GM06990 (cell line): ENCODE results near the gene GNMT.
"Not testable (repeated sequence)": the region's sequence is repeated elsewhere in the genome, so short reads cannot be mapped to it uniquely, and the experiment has no call there.

Experiments used
- DNase-seq: peaks from one replicate; pipeline ENCODE4 v3.0.0-alpha.2; 2011; ENCODE audit not compliant: insufficient read length; ENCODE audit errors: extremely low read depth
- H3K27me3 ChIP-seq: replicated peaks from 2 replicates; pipeline ENCODE4 v1.6.0; 2011; ENCODE audit warnings: low read length; ENCODE audit not compliant: control insufficient read depth, insufficient read depth
- H3K36me3 ChIP-seq: 2 replicates; pipeline ENCODE4 v1.5.1; 2011; ENCODE audit warnings: low read length; ENCODE audit not compliant: control insufficient read depth, insufficient read depth
- H3K4me3 ChIP-seq: replicated peaks from 2 replicates; pipeline ENCODE4 v1.5.1; 2011; ENCODE audit warnings: low read depth, mild to moderate bottlenecking, control low read depth, low read length
- CTCF ChIP-seq: IDR thresholded peaks from 2 replicates; pipeline ENCODE4 v1.5.1; 2011; ENCODE audit warnings: low read length, control low read depth, mild to moderate bottlenecking, inconsistent platforms; ENCODE audit not compliant: insufficient read depth, poor library complexity, severe bottlenecking

Gene GNMT

GRCh38 chr6:42938428-42938796, 22.1 kb upstream of the GNMT start:
- Histone ChIP-seq H3K27me3 (no peaks in the 10 kb centered on the region), H3K36me3 (peaks cover 50% of the 10 kb centered on the region), H3K4me3 (no peak overlapping the region)
- no peak for DNase-seq
- no peak for TF ChIP-seq CTCF

GRCh38 chr6:42938987-42939809, 21.4 kb upstream of the GNMT start:
- Histone ChIP-seq H3K36me3 (peaks cover 52% of the 10 kb centered on the region), H3K4me3 (no peak overlapping the region), H3K27me3 (no peaks in the 10 kb centered on the region)
- DNase-seq: no peak
- no peak for TF ChIP-seq CTCF

GRCh38 chr6:42939810-42940167, 20.8 kb upstream of the GNMT start:
- no peak overlapping the region for H3K4me3 ChIP-seq
- no peak for DNase-seq
- no peak for TF ChIP-seq CTCF
- H3K27me3 ChIP-seq: no peaks in the 10 kb centered on the region
- H3K36me3 ChIP-seq: peaks cover 49% of the 10 kb centered on the region

- DNase-seq: no peak
- no peak for TF ChIP-seq CTCF
- no peaks in the 10 kb centered on the region for H3K27me3 ChIP-seq
- H3K4me3 ChIP-seq: no peak overlapping the region
- peaks cover 48% of the 10 kb centered on the region for H3K36me3 ChIP-seq
Observed at GRCh38 chr6:42940493-42941045, 20.0 kb upstream of the GNMT start.

- not testable (repeated sequence) for DNase-seq, H3K27me3 ChIP-seq, H3K4me3 ChIP-seq
- peaks cover 42% of the 10 kb centered on the region for H3K36me3 ChIP-seq
Observed at GRCh38 chr6:42941356-42941755, 19.2 kb upstream of the GNMT start.

GRCh38 chr6:42942444-42942843, 18.1 kb upstream of the GNMT start:
- no peak for DNase-seq
- Histone ChIP-seq H3K36me3 (peaks cover 37% of the 10 kb centered on the region), H3K4me3 (no peak overlapping the region), H3K27me3 (no peaks in the 10 kb centered on the region)
- TF ChIP-seq CTCF: no peak
